Activated CD8-positive, alpha-beta T cell treated with anti-CD3 and anti-CD28 coated beads, Interleukin-2, amount 10 ng/mL, durations not matched to agents 7 days and 5 days (primary cell): ENCODE results near the gene ZNF805. TPM values are rescaled to one million over a fixed set of nuclear protein-coding genes. Genes with fewer than 3 reads are reported as not detected.
"Not testable (repeated sequence)": the region's sequence is repeated elsewhere in the genome, so short reads cannot be mapped to it uniquely, and the experiment has no call there.

Experiments
- ATAC-seq: fragments of 150-1000 bp; cut with Tn5 transposase; one replicate; pipeline ENCODE4 v1.10.0; 2021; ENCODE audit warnings: moderate library complexity
- CTCF ChIA-PET: fragments of 350-600 bp; sonication (Branson Sonifier 250); formaldehyde crosslinking; loops from one replicate; lab custom pipeline; 2021; ENCODE audit warnings: antibody characterized with exemption; lab: Charles Lee
- POLR2A ChIA-PET: fragments of 350-600 bp; sonication (Branson Sonifier 250); formaldehyde crosslinking; loops from one replicate; lab custom pipeline; 2021; ENCODE audit warnings: antibody characterized with exemption; lab: Charles Lee
- DNase-seq: peaks from one replicate; pipeline ENCODE4 v3.0.0-alpha.2; 2020
- H3K27ac Mint-ChIP-seq: one replicate; pipeline ENCODE4 v1.8.0; 2021; ENCODE audit warnings: mild to moderate bottlenecking, mixed read lengths
- H3K27me3 Mint-ChIP-seq: one replicate; pipeline ENCODE4 v1.8.0; 2021; ENCODE audit warnings: low read depth, mixed read lengths
- H3K36me3 Mint-ChIP-seq: one replicate; pipeline ENCODE4 v1.8.0; 2021; ENCODE audit warnings: low read depth, mixed read lengths
- H3K4me1 Mint-ChIP-seq: one replicate; pipeline ENCODE4 v1.8.0; 2021; ENCODE audit warnings: low read depth, mixed read lengths
- H3K4me3 Mint-ChIP-seq: one replicate; pipeline ENCODE4 v1.8.0; 2021; ENCODE audit warnings: mild to moderate bottlenecking, mixed read lengths
- H3K9me3 Mint-ChIP-seq: one replicate; pipeline ENCODE4 v1.8.0; 2022; ENCODE audit warnings: mixed read lengths; ENCODE audit not compliant: insufficient read depth
- total RNA-seq, 2 experiments: library from RNA; stranded (reverse); gene quantifications; one replicate each; pipeline ENCODE4 v1.2.3, GENCODE V29; 2021

ZNF805 gene
- total RNA-seq, 2 experiments from 2014 or later, result 9.8 to 9.9 TPM

- Mint-ChIP-seq H3K9me3 (peaks cover 5% of the 10 kb centered on the region), H3K27me3 (no peaks in the 10 kb centered on the region), H3K4me3 (peak overlapping the region; percentile 89), H3K36me3 (peaks cover 21% of the 10 kb centered on the region), H3K4me1 (peaks cover 24% of the 10 kb centered on the region), H3K27ac (peak overlapping the region; percentile 90)
- CTCF ChIA-PET, result no interaction called here
- DNase-seq (no peak), ATAC-seq (no peak)
- POLR2A ChIA-PET, result interaction anchor here (1.0 to 1.5 kb wide), 3 partner anchors 19 to 48 kb away, joined by 3 to 5 read pairs (median 4); partner anchors contain the start of gene ZNF264
These were observed 486 bp upstream of the ZNF805 start for GRCh38 chr19:57239982-57240310.

GRCh38 chr19:57241176-57241575, 744 bp downstream of the ZNF805 start:
- POLR2A ChIA-PET, result interaction anchor here (0.7 to 1.0 kb wide), 4 partner anchors 35 to 148 kb away, joined by 3 to 4 read pairs (median 4); partner anchors contain the start of gene ZNF548

GRCh38 chr19:57242821-57243220, 2.4 kb downstream of the ZNF805 start:
- peaks cover 42% of the 10 kb centered on the region for H3K36me3 Mint-ChIP-seq
- peaks cover 5% of the 10 kb centered on the region for H3K9me3 Mint-ChIP-seq
- H3K27ac Mint-ChIP-seq, result no peak overlapping the region
- H3K4me3 Mint-ChIP-seq, result no peak overlapping the region
- DNase-seq, result no peak
- H3K27me3 Mint-ChIP-seq, result no peaks in the 10 kb centered on the region
- peaks cover 24% of the 10 kb centered on the region for H3K4me1 Mint-ChIP-seq
- ChIA-PET POLR2A (no interaction called here), CTCF (no interaction called here)
- no peak for ATAC-seq

More at GRCh38 chr19:57241176-57241575, 744 bp downstream of the ZNF805 start:
- Mint-ChIP-seq H3K36me3 (peaks cover 30% of the 10 kb centered on the region), H3K9me3 (peaks cover 5% of the 10 kb centered on the region), H3K4me1 (peaks cover 24% of the 10 kb centered on the region), H3K27me3 (no peaks in the 10 kb centered on the region), H3K4me3 (peak overlapping the region; percentile 89), H3K27ac (peak overlapping the region; percentile 90)
- ATAC-seq (no peak), DNase-seq (no peak)
- CTCF ChIA-PET, result interaction anchor here (0.7 kb wide), 1 partner anchor 64 kb away, joined by 3 read pairs; no protein-coding TSS in a partner anchor

GRCh38 chr19:57244513-57244912, 4.1 kb downstream of the ZNF805 start:
- ChIA-PET POLR2A (no interaction called here), CTCF (no interaction called here)
- Mint-ChIP-seq H3K4me3 (no peak overlapping the region), H3K36me3 (peaks cover 57% of the 10 kb centered on the region), H3K27me3 (no peaks in the 10 kb centered on the region), H3K9me3 (peaks cover 5% of the 10 kb centered on the region), H3K27ac (no peak overlapping the region), H3K4me1 (peaks cover 24% of the 10 kb centered on the region)
- no peak for ATAC-seq
- DNase-seq, result no peak

GRCh38 chr19:57245066-57245465, 4.6 kb downstream of the ZNF805 start:
- ATAC-seq (no peak), DNase-seq (no peak)
- Mint-ChIP-seq H3K27me3 (no peaks in the 10 kb centered on the region), H3K27ac (no peak overlapping the region), H3K4me1 (peaks cover 22% of the 10 kb centered on the region), H3K36me3 (peaks cover 59% of the 10 kb centered on the region), H3K4me3 (no peak overlapping the region), H3K9me3 (peaks cover 2% of the 10 kb centered on the region)
- ChIA-PET CTCF (no interaction called here), POLR2A (no interaction called here)

- Mint-ChIP-seq H3K27me3 (no peaks in the 10 kb centered on the region), H3K36me3 (peaks cover 65% of the 10 kb centered on the region), H3K4me1 (peaks cover 19% of the 10 kb centered on the region), H3K27ac (no peak overlapping the region), H3K4me3 (no peak overlapping the region), H3K9me3 (peaks cover 6% of the 10 kb centered on the region)
- DNase-seq, result no peak
- ATAC-seq, result no peak
- ChIA-PET POLR2A (no interaction called here), CTCF (no interaction called here)
These were observed 5.5 kb downstream of the ZNF805 start for GRCh38 chr19:57245959-57246358.

- CTCF ChIA-PET, result no interaction called here
- Mint-ChIP-seq H3K9me3 (peaks cover 16% of the 10 kb centered on the region), H3K4me3 (no peak overlapping the region), H3K27ac (no peak overlapping the region), H3K27me3 (no peaks in the 10 kb centered on the region), H3K36me3 (peaks cover 86% of the 10 kb centered on the region), H3K4me1 (no peaks in the 10 kb centered on the region)
- POLR2A ChIA-PET, result no interaction called here
- DNase-seq, result no peak
- ATAC-seq, result no peak
These were observed 8.2 kb downstream of the ZNF805 start for GRCh38 chr19:57248646-57249045.

- no peaks in the 10 kb centered on the region for H3K4me1 Mint-ChIP-seq
- H3K4me3 Mint-ChIP-seq, result no peak overlapping the region
- CTCF ChIA-PET, result no interaction called here
- DNase-seq, result no peak
- H3K27ac Mint-ChIP-seq, result no peak overlapping the region
- no peak for ATAC-seq
- peaks cover 87% of the 10 kb centered on the region for H3K36me3 Mint-ChIP-seq
- no peaks in the 10 kb centered on the region for H3K27me3 Mint-ChIP-seq
- peaks cover 18% of the 10 kb centered on the region for H3K9me3 Mint-ChIP-seq
- POLR2A ChIA-PET, result no interaction called here
These were observed 8.9 kb downstream of the ZNF805 start for GRCh38 chr19:57249329-57249728.

GRCh38 chr19:57253767-57254166, 13.3 kb downstream of the ZNF805 start:
- DNase-seq, POLR2A ChIA-PET, ATAC-seq, H3K4me1 Mint-ChIP-seq, H3K27ac Mint-ChIP-seq, H3K4me3 Mint-ChIP-seq, CTCF ChIA-PET, H3K27me3 Mint-ChIP-seq: not testable (repeated sequence)
- Mint-ChIP-seq H3K36me3 (peaks cover 78% of the 10 kb centered on the region), H3K9me3 (peaks cover 21% of the 10 kb centered on the region)

GRCh38 chr19:57262044-57262443, 21.6 kb downstream of the ZNF805 start:
- Mint-ChIP-seq H3K27me3 (no peaks in the 10 kb centered on the region), H3K4me3 (no peak overlapping the region), H3K27ac (no peak overlapping the region), H3K36me3 (peaks cover 39% of the 10 kb centered on the region), H3K9me3 (no peaks in the 10 kb centered on the region), H3K4me1 (no peaks in the 10 kb centered on the region)
- DNase-seq (no peak), ATAC-seq (no peak)
- CTCF ChIA-PET, result no interaction called here
- POLR2A ChIA-PET, result no interaction called here

GRCh38 chr19:57263244-57263741, 22.9 kb downstream of the ZNF805 start:
- ATAC-seq (no peak), DNase-seq (no peak)
- Mint-ChIP-seq H3K9me3 (no peaks in the 10 kb centered on the region), H3K27me3 (no peaks in the 10 kb centered on the region), H3K4me1 (no peaks in the 10 kb centered on the region), H3K4me3 (no peak overlapping the region), H3K27ac (no peak overlapping the region), H3K36me3 (peaks cover 37% of the 10 kb centered on the region)
- CTCF ChIA-PET, result interaction anchor here (0.5 kb wide), 1 partner anchor 1006 kb away, joined by 3 read pairs; no protein-coding TSS in a partner anchor
- POLR2A ChIA-PET, result interaction anchor here (1.7 kb wide), 1 partner anchor 10 kb away, joined by 3 read pairs; no protein-coding TSS in a partner anchor

- POLR2A ChIA-PET, result no interaction called here
- H3K27me3 Mint-ChIP-seq, result no peaks in the 10 kb centered on the region
- ATAC-seq, result no peak
- H3K4me3 Mint-ChIP-seq, result no peak overlapping the region
- CTCF ChIA-PET, result no interaction called here
- no peaks in the 10 kb centered on the region for H3K4me1 Mint-ChIP-seq
- H3K36me3 Mint-ChIP-seq, result peaks cover 13% of the 10 kb centered on the region
- H3K27ac Mint-ChIP-seq, result no peak overlapping the region
- no peak for DNase-seq
- H3K9me3 Mint-ChIP-seq, result no peaks in the 10 kb centered on the region
These were observed 26.9 kb downstream of the ZNF805 start for GRCh38 chr19:57267291-57267690.
